ENCODE data around the gene CHRNA7. TPM values are rescaled to one million over a fixed set of nuclear protein-coding genes. Genes with fewer than 3 reads are reported as not detected.
"Not testable (repeated sequence)": the region's sequence is repeated elsewhere in the genome, so short reads cannot be mapped to it uniquely, and the experiment has no call there.

Gene CHRNA7
- total RNA-seq, 1 donor: under 0.01 TPM

DNA sequence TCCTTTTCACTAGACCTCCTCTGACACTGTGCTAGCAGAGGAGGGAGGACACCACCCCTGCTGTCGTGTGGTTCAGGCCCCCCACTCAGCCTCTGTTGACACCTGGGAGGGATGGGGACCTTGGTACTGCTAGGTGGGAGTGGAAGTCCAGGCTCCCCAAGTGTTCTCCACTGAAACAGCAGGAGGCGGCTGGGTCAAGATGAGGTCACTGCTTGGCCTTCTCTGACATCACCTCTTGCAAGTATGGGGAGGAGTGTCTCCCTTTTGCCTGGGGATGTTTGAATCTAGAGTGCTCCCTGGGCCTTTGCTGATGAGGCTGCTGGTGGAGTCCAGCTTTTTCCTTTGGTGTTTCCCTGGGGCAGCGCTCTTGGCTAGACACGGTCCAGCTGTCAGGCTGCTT, 101.5 kb downstream of the CHRNA7 start:
- no peak overlapping the region for H3K4me2 ChIP-seq (ENCODE audit: insufficient read depth, low read length)
- no peaks in the 10 kb centered on the region for H3K36me3 ChIP-seq (ENCODE audit: insufficient read depth, low read length)
- no peaks in the 10 kb centered on the region for H3K27me3 ChIP-seq (ENCODE audit: insufficient read depth, low read length)
- H3K4me3 ChIP-seq (ENCODE audit: insufficient read depth, low read length): no peak overlapping the region
- H2AFZ ChIP-seq (ENCODE audit: low read length): no peak overlapping the region
- H3K9me3 ChIP-seq (ENCODE audit: low read depth, low read length): peaks cover 4% of the 10 kb centered on the region
- H3K4me1 ChIP-seq (ENCODE audit: insufficient read depth, low read length): no peaks in the 10 kb centered on the region
- DNase-seq (ENCODE audit: insufficient read length, low spot score, missing footprints): no peak
- no peaks in the 10 kb centered on the region for H3K79me2 ChIP-seq (ENCODE audit: insufficient read depth, low read length)
- TF ChIP-seq, protein P1, sequence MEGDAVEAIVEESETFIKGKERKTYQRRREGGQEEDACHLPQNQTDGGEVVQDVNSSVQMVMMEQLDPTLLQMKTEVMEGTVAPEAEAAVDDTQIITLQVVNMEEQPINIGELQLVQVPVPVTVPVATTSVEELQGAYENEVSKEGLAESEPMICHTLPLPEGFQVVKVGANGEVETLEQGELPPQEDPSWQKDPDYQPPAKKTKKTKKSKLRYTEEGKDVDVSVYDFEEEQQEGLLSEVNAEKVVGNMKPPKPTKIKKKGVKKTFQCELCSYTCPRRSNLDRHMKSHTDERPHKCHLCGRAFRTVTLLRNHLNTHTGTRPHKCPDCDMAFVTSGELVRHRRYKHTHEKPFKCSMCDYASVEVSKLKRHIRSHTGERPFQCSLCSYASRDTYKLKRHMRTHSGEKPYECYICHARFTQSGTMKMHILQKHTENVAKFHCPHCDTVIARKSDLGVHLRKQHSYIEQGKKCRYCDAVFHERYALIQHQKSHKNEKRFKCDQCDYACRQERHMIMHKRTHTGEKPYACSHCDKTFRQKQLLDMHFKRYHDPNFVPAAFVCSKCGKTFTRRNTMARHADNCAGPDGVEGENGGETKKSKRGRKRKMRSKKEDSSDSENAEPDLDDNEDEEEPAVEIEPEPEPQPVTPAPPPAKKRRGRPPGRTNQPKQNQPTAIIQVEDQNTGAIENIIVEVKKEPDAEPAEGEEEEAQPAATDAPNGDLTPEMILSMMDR (IDR thresholded peaks at IDR 0.05; ENCODE audit: extremely low read depth, low read depth, low read length): no peak
- no peaks in the 10 kb centered on the region for H4K20me1 ChIP-seq (ENCODE audit: insufficient read depth, low read length)
- H3K27ac ChIP-seq (ENCODE audit: low read depth, low read length): no peak overlapping the region

GRCh38 chr15:32132859-32133258, 102.5 kb downstream of the CHRNA7 start:
- no peaks in the 10 kb centered on the region for H3K79me2 ChIP-seq (ENCODE audit: insufficient read depth, low read length)
- H3K27me3 ChIP-seq (ENCODE audit: insufficient read depth, low read length): no peaks in the 10 kb centered on the region
- H3K27ac ChIP-seq (ENCODE audit: low read depth, low read length): no peak overlapping the region
- TF ChIP-seq, protein P1 (IDR thresholded peaks at IDR 0.05; ENCODE audit: extremely low read depth, low read depth, low read length): no peak
- no peak for DNase-seq (ENCODE audit: insufficient read length, low spot score, missing footprints)
- H3K4me2 ChIP-seq (ENCODE audit: insufficient read depth, low read length): no peak overlapping the region
- no peak overlapping the region for H2AFZ ChIP-seq (ENCODE audit: low read length)
- H3K36me3 ChIP-seq (ENCODE audit: insufficient read depth, low read length): no peaks in the 10 kb centered on the region
- H4K20me1 ChIP-seq (ENCODE audit: insufficient read depth, low read length): no peaks in the 10 kb centered on the region
- H3K4me3 ChIP-seq (ENCODE audit: insufficient read depth, low read length): no peak overlapping the region
- no peaks in the 10 kb centered on the region for H3K4me1 ChIP-seq (ENCODE audit: insufficient read depth, low read length)
- H3K9me3 ChIP-seq (ENCODE audit: low read depth, low read length): peaks cover 4% of the 10 kb centered on the region

DNA sequence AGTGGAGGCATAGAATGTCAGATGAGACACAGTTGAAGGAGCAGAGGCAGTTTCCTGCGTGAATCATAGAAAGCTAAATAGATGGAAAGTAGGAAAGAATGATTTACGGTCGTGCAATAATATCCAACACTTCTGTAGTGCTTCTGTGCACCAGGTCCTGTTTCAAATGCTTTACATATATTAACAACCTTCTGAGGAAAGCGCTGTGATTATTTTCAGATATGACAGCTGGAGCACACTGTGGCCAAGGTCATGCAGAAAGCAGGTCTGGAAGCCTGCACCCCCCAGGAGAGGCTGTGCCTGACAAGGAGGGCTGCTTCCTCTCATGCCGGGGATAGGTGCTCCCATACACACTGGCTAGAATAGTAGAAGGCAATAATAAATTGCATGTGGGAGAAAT, 104.5 kb downstream of the CHRNA7 start:
- no peak overlapping the region for H3K4me3 ChIP-seq (ENCODE audit: insufficient read depth, low read length)
- H3K4me2 ChIP-seq (ENCODE audit: insufficient read depth, low read length): no peak overlapping the region
- H3K36me3 ChIP-seq (ENCODE audit: insufficient read depth, low read length): no peaks in the 10 kb centered on the region
- H3K27ac ChIP-seq (ENCODE audit: low read depth, low read length): no peak overlapping the region
- no peaks in the 10 kb centered on the region for H3K79me2 ChIP-seq (ENCODE audit: insufficient read depth, low read length)
- DNase-seq (ENCODE audit: insufficient read length, low spot score, missing footprints): no peak
- TF ChIP-seq, protein P1 (IDR thresholded peaks at IDR 0.05; ENCODE audit: extremely low read depth, low read depth, low read length): no peak
- H3K4me1 ChIP-seq (ENCODE audit: insufficient read depth, low read length): no peaks in the 10 kb centered on the region
- H3K27me3 ChIP-seq (ENCODE audit: insufficient read depth, low read length): no peaks in the 10 kb centered on the region
- H3K9me3 ChIP-seq (ENCODE audit: low read depth, low read length): peaks cover 4% of the 10 kb centered on the region
- H4K20me1 ChIP-seq (ENCODE audit: insufficient read depth, low read length): no peaks in the 10 kb centered on the region
- H2AFZ ChIP-seq (ENCODE audit: low read length): no peak overlapping the region

- Histone ChIP-seq H3K27me3 (ENCODE audit: insufficient read depth, low read length) (no peaks in the 10 kb centered on the region), H3K27ac (ENCODE audit: low read depth, low read length) (no peak overlapping the region), H2AFZ (ENCODE audit: low read length) (no peak overlapping the region), H3K4me2 (ENCODE audit: insufficient read depth, low read length) (no peak overlapping the region), H4K20me1 (ENCODE audit: insufficient read depth, low read length) (no peaks in the 10 kb centered on the region), H3K79me2 (ENCODE audit: insufficient read depth, low read length) (no peaks in the 10 kb centered on the region), H3K4me1 (ENCODE audit: insufficient read depth, low read length) (no peaks in the 10 kb centered on the region), H3K4me3 (ENCODE audit: insufficient read depth, low read length) (no peak overlapping the region), H3K36me3 (ENCODE audit: insufficient read depth, low read length) (no peaks in the 10 kb centered on the region), H3K9me3 (ENCODE audit: low read depth, low read length) (peaks cover 4% of the 10 kb centered on the region)
- TF ChIP-seq, protein P1 (IDR thresholded peaks at IDR 0.05; ENCODE audit: extremely low read depth, low read depth, low read length): no peak
- no peak for DNase-seq (ENCODE audit: insufficient read length, low spot score, missing footprints)
These were observed 105.0 kb downstream of the CHRNA7 start for GRCh38 chr15:32135335-32135734.

GRCh38 chr15:32145512-32145911, 115.2 kb downstream of the CHRNA7 start:
- H4K20me1 ChIP-seq (ENCODE audit: insufficient read depth, low read length); H3K27me3 ChIP-seq (ENCODE audit: insufficient read depth, low read length); H3K4me2 ChIP-seq (ENCODE audit: insufficient read depth, low read length); H3K9me3 ChIP-seq (ENCODE audit: low read depth, low read length); H3K4me1 ChIP-seq (ENCODE audit: insufficient read depth, low read length); H3K4me3 ChIP-seq (ENCODE audit: insufficient read depth, low read length); H3K27ac ChIP-seq (ENCODE audit: low read depth, low read length); H2AFZ ChIP-seq (ENCODE audit: low read length); H3K79me2 ChIP-seq (ENCODE audit: insufficient read depth, low read length); DNase-seq (ENCODE audit: insufficient read length, low spot score, missing footprints); H3K36me3 ChIP-seq (ENCODE audit: insufficient read depth, low read length): not testable (repeated sequence)

Measured in osteoblast (primary cell).